Ascending aorta (tissue), 2 donors: Measurements from ENCODE around the gene TRIM28. TPM values are rescaled to one million over a fixed set of nuclear protein-coding genes. Genes with fewer than 3 reads are reported as not detected.

ENCODE experiments used
- DNase-seq, 2 donors: peaks; one replicate each; pipeline ENCODE4 v3.0.0-alpha.2; 2019; ENCODE audit warnings: low spot score in 2 of 2
- H3K27ac ChIP-seq, 2 donors: fragments of 200-600 bp; sonication (generic); one replicate each; pipeline ENCODE4 v1.5.1; 2016 to 2017; ENCODE audit warnings: mild to moderate bottlenecking in 1 of 2
- H3K27me3 ChIP-seq: fragments of 200-600 bp; sonication (generic); one replicate; pipeline ENCODE4 v1.5.1; 2017
- H3K36me3 ChIP-seq, 2 donors: fragments of 200-600 bp; sonication (generic); one replicate each; pipeline ENCODE4 v1.5.1; 2016
- H3K4me1 ChIP-seq, 2 donors: fragments of 200-600 bp; sonication (generic); one replicate each; pipeline ENCODE4 v1.5.1; 2016 to 2017; ENCODE audit warnings: mild to moderate bottlenecking in 1 of 2
- H3K4me3 ChIP-seq, 2 donors: fragments of 200-600 bp; sonication (generic); one replicate each; pipeline ENCODE4 v1.5.1; 2016 to 2017; ENCODE audit warnings: mild to moderate bottlenecking in 1 of 2
- H3K9me3 ChIP-seq, 2 donors: fragments of 200-600 bp; sonication (generic); one replicate each; pipeline ENCODE4 v1.5.1; 2016
- intact Hi-C: fragments of 100-400 bp; cut with DNase I; formaldehyde crosslinking; loops from one replicate; pipeline ENCODE4 v1.15.1; 2023
- total RNA-seq: library from RNA; depleted of rRNA; stranded (reverse); fragments of >200 nt; gene quantifications from one replicate; pipeline ENCODE4 v1.1.0, GENCODE V29; 2016
- TF ChIP-seq, protein P1 (sequence below), 3 experiments: fragments of 200-600 bp in 2 of 3; fragments of 450-650 bp in 1 of 3; sonication (generic) in 2 of 3; IDR thresholded peaks; one replicate each; pipeline ENCODE4 v1.5.1; 2016 to 2019; ENCODE audit warnings: antibody characterized with exemption in 3 of 3, mild to moderate bottlenecking in 1 of 3, moderate library complexity in 1 of 3

TRIM28 gene
- total RNA-seq, 1 donor from 2014 or later = 222 TPM

DNA sequence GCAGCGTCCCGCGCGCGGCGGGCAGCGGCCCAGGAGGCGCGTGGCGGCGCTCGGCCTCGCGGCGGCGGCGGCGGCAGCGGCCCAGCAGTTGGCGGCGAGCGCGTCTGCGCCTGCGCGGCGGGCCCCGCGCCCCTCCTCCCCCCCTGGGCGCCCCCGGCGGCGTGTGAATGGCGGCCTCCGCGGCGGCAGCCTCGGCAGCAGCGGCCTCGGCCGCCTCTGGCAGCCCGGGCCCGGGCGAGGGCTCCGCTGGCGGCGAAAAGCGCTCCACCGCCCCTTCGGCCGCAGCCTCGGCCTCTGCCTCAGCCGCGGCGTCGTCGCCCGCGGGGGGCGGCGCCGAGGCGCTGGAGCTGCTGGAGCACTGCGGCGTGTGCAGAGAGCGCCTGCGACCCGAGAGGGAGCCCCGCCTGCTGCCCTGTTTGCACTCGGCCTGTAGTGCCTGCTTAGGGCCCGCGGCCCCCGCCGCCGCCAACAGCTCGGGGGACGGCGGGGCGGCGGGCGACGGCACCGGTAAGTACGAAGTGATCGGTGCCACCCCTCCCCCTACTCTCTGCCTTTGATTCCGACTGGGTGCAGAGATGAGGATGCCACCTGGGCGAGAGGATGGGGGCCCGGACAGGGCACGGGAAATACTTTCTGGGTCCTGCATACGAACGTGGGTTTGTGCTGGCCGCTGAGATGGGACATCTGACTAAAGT is 874 bp downstream of the TRIM28 start:
- intact Hi-C loops = loop anchor here (1.0 kb wide), 4 partner anchors 10 to 45 kb away; partner anchors contain the start of genes MZF1 and ZBTB45
- TF ChIP-seq, protein P1, sequence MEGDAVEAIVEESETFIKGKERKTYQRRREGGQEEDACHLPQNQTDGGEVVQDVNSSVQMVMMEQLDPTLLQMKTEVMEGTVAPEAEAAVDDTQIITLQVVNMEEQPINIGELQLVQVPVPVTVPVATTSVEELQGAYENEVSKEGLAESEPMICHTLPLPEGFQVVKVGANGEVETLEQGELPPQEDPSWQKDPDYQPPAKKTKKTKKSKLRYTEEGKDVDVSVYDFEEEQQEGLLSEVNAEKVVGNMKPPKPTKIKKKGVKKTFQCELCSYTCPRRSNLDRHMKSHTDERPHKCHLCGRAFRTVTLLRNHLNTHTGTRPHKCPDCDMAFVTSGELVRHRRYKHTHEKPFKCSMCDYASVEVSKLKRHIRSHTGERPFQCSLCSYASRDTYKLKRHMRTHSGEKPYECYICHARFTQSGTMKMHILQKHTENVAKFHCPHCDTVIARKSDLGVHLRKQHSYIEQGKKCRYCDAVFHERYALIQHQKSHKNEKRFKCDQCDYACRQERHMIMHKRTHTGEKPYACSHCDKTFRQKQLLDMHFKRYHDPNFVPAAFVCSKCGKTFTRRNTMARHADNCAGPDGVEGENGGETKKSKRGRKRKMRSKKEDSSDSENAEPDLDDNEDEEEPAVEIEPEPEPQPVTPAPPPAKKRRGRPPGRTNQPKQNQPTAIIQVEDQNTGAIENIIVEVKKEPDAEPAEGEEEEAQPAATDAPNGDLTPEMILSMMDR (IDR thresholded peaks at IDR 0.05) = peak in 1 of 3 experiments; percentile 24
- Histone ChIP-seq H3K4me1 (peaks cover 15 to 25% of the 10 kb centered on the region in 2 donors), H3K4me3 (peak overlapping the region; percentile 75 to 82), H3K27ac (peak overlapping the region; percentile 90 to 94), H3K27me3 (no peaks in the 10 kb centered on the region), H3K36me3 (peaks cover 27 to 32% of the 10 kb centered on the region in 2 donors), H3K9me3 (no peaks in the 10 kb centered on the region)
- DNase-seq = no peak

DNA sequence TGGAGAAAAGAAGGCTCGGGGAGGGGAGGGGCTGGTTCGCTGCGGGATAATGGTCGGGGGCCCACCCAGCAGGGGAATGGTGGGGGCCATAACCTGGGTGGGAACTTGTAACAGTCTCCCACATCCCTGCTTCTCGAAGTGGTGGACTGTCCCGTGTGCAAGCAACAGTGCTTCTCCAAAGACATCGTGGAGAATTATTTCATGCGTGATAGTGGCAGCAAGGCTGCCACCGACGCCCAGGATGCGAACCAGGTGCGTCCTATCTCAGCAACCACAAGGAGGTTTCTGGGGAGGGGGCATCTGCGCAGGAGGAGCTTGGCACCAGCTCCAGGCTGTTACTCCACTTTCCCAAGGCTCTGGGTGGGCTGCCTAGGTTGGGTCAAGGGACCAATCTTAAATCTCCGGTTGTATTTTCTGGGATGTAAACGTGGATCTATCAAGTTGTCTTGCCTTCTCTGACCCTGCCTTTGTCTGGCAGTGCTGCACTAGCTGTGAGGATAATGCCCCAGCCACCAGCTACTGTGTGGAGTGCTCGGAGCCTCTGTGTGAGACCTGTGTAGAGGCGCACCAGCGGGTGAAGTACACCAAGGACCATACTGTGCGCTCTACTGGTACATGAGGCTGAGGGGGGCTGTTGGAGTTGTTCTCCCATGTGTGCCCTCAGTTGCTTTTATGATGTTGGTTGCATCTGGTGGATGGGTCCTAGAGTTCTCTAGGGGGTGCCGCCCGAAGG is 1.6 kb downstream of the TRIM28 start:
- H3K4me1 ChIP-seq = peaks cover 15 to 25% of the 10 kb centered on the region in 2 donors
- no peaks in the 10 kb centered on the region for H3K27me3 ChIP-seq
- intact Hi-C loops = no loop called here
- H3K4me3 ChIP-seq = peak overlapping the region; percentile 75 to 82
- TF ChIP-seq, protein P1 (IDR thresholded peaks at IDR 0.05) = no peak
- peaks cover 34 to 39% of the 10 kb centered on the region in 2 donors for H3K36me3 ChIP-seq
- no peak for DNase-seq
- H3K9me3 ChIP-seq = no peaks in the 10 kb centered on the region
- peak overlapping the region; percentile 41 to 90 for H3K27ac ChIP-seq

DNA sequence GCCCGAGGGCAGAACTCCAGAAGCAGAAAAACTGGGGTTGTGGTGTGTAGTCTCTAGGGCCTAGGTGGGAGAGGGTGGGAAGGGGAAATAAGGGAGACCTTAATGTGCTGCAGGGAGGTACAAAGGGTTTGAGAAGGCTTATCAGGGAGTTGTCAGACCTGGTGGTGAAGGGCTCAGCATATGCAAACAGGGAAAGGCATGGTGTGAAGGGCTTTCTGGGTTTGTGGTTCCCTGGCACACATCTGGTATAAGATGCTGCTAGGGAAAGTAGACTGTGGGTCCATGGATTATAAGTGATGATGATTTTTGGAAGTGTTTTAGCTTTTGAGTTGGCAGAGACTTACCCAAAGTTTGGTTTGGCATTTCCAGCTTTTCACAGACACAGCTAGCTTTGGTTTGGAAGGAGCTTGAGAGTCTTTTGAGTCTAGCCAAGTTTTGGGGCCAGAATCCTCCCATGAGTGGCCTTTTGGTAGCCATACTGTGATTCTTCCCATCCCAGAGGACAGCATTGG is 2.2 kb downstream of the TRIM28 start:
- H3K36me3 ChIP-seq = peaks cover 39 to 45% of the 10 kb centered on the region in 2 donors
- H3K4me1 ChIP-seq = peaks cover 15 to 25% of the 10 kb centered on the region in 2 donors
- H3K4me3 ChIP-seq = peak overlapping the region; percentile 75 to 82
- intact Hi-C loops = no loop called here
- H3K27me3 ChIP-seq = no peaks in the 10 kb centered on the region
- no peak for DNase-seq
- no peaks in the 10 kb centered on the region for H3K9me3 ChIP-seq
- TF ChIP-seq, protein P1 (IDR thresholded peaks at IDR 0.05) = no peak
- H3K27ac ChIP-seq = peak overlapping the region; percentile 3 to 90

DNA sequence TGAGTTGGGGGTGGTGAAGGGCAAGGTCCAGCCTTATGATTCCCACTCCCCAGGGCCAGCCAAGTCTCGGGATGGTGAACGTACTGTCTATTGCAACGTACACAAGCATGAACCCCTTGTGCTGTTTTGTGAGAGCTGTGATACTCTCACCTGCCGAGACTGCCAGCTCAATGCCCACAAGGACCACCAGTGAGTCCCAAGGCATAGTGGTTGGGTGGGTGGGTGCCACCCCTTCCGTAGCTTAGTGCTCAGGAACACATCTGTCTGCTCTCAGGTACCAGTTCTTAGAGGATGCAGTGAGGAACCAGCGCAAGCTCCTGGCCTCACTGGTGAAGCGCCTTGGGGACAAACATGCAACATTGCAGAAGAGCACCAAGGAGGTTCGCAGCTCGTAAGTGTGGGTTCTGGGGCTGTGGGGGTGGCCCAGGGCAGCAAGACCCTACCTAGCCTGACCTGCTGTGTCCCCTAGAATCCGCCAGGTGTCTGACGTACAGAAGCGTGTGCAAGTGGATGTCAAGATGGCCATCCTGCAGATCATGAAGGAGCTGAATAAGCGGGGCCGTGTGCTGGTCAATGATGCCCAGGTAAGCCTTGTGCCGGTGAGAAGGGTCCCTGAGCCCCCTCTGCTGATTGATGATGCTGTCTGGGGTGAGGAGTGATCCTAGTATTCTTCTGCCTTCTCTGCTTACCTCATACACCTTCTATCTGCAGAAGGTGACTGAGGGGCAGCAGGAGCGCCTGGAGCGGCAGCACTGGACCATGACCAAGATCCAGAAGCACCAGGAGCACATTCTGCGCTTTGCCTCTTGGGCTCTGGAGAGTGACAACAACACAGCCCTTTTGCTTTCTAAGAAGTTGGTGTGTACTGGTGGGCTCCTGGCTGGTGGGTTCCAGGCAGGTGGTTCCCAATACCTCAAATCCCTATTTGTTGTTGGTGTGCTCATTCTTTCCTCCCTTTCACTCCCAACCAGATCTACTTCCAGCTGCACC is 3.8 kb downstream of the TRIM28 start:
- Histone ChIP-seq H3K36me3 (peaks cover 54 to 60% of the 10 kb centered on the region in 2 donors), H3K27ac (no peak overlapping the region), H3K4me1 (peaks cover 15 to 25% of the 10 kb centered on the region in 2 donors), H3K9me3 (no peaks in the 10 kb centered on the region), H3K4me3 (no peak overlapping the region), H3K27me3 (no peaks in the 10 kb centered on the region)
- peak in 1 of 2 donors; percentile 59 for DNase-seq
- TF ChIP-seq, protein P1 (IDR thresholded peaks at IDR 0.05) = no peak
- intact Hi-C loops = no loop called here
